Prostate gland (tissue), 2 donors: Measurements from ENCODE around the gene PDLIM1.

Source experiments
- CTCF ChIP-seq, 4 experiments: fragments of 200-600 bp in 2 of 4; fragments of 450-650 bp in 2 of 4; sonication (generic) in 2 of 4; IDR thresholded peaks; 1 replicate in 3 of 4; 2 replicates in 1 of 4; pipeline ENCODE4 v1.5.1; 2016 to 2019; ENCODE audit warnings: antibody characterized with exemption in 4 of 4, mild to moderate bottlenecking in 2 of 4, moderate library complexity in 2 of 4
- POLR2A ChIP-seq: fragments of 450-650 bp; IDR thresholded peaks from one replicate; pipeline ENCODE4 v1.6.1; 2016; ENCODE audit warnings: antibody characterized with exemption, mild to moderate bottlenecking
- POLR2AphosphoS5 ChIP-seq: sonication (generic); formaldehyde crosslinking; IDR thresholded peaks from one replicate; pipeline ENCODE4 v1.6.1; 2017; ENCODE audit warnings: antibody characterized with exemption

GRCh38 chr10:95314192-95314918 is 23.6 kb upstream of the PDLIM1 start:
- TF ChIP-seq CTCF (IDR thresholded peaks at IDR 0.05) (no peak), POLR2A (no peak), POLR2AphosphoS5 (no peak)
